Non-pigmented ciliary epithelial cell (primary cell): ENCODE data around the gene SMCHD1.
"Not testable (repeated sequence)": the region's sequence is repeated elsewhere in the genome, so short reads cannot be mapped to it uniquely, and the experiment has no call there.

Experiments used
- DNase-seq: peaks from one replicate; pipeline ENCODE4 v3.0.0-alpha.2; 2010; ENCODE audit warnings: low read depth

The SMCHD1 gene

GRCh38 chr18:2852460-2852859, 196.9 kb downstream of the SMCHD1 start:
- not testable (repeated sequence) for DNase-seq

GRCh38 chr18:2853173-2853925, 197.8 kb downstream of the SMCHD1 start:
- no peak for DNase-seq

GRCh38 chr18:2853926-2854664, 198.6 kb downstream of the SMCHD1 start:
- no peak for DNase-seq
